Type B pancreatic cell (in vitro differentiated cells): Measurements from ENCODE around the gene PAN3. TPM values are rescaled to one million over a fixed set of nuclear protein-coding genes. Genes with fewer than 3 reads are reported as not detected.

ENCODE experiments used
- DNase-seq: peaks from one replicate; pipeline ENCODE4 v3.0.0; 2021; ENCODE audit warnings: mixed read lengths; ENCODE audit not compliant: unreplicated experiment; ENCODE audit errors: extremely low spot score
- H3K27ac Mint-ChIP-seq: 2 replicates; pipeline ENCODE4 v1.8.0; 2021; ENCODE audit warnings: mild to moderate bottlenecking, mixed read lengths
- H3K27me3 Mint-ChIP-seq: 2 replicates; pipeline ENCODE4 v1.8.0; 2021; ENCODE audit warnings: mixed read lengths
- H3K36me3 Mint-ChIP-seq: 2 replicates; pipeline ENCODE4 v1.8.0; 2021; ENCODE audit warnings: mixed read lengths
- H3K4me1 Mint-ChIP-seq: one replicate; pipeline ENCODE4 v1.8.0; 2021; ENCODE audit warnings: mixed read lengths; ENCODE audit not compliant: unreplicated experiment
- H3K4me3 Mint-ChIP-seq: 2 replicates; pipeline ENCODE4 v1.8.0; 2021; ENCODE audit warnings: mild to moderate bottlenecking, mixed read lengths
- H3K9me3 Mint-ChIP-seq: 2 replicates; pipeline ENCODE4 v1.8.0; 2021; ENCODE audit warnings: mixed read lengths
- total RNA-seq: library from RNA; stranded (reverse); gene quantifications from 2 replicates; pipeline ENCODE4 v1.2.1, GENCODE V29; 2021; ENCODE audit warnings: low replicate concordance
- TF ChIP-seq, protein P1 (sequence below): fragments of 200-600 bp; sonication (generic); conservative IDR thresholded peaks from 2 replicates; pipeline ENCODE4 v1.5.0; 2021; ENCODE audit warnings: antibody characterized with exemption, mild to moderate bottlenecking

The PAN3 gene
- total RNA-seq, 1 donor from 2014 or later, result 37.4 TPM

DNA sequence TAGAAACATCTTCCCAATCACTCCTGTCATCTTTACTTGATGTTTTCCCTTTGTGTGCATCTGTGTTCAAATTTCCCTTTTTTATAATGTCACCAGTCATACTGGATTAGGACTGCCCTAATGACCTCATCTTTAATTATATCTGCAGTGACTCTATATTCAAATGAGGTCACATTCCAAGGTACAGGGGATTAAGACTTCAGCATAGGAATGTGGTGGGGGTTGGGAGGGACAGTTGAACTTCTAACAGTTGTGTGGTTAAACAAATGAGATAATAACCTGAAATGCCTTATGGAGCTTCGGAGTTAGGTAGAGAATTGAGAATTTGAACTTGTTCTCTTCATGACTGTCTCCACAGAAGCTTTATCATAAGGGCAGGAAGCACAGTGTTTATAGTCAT is 23.0 kb downstream of the PAN3 start:
- no peak for DNase-seq
- Mint-ChIP-seq H3K36me3 (peaks cover 16% of the 10 kb centered on the region), H3K4me3 (peak overlapping the region; percentile 5), H3K27ac (peak overlapping the region; percentile 47), H3K9me3 (peaks cover 15% of the 10 kb centered on the region), H3K27me3 (no peaks in the 10 kb centered on the region), H3K4me1 (peaks cover 7% of the 10 kb centered on the region)
- TF ChIP-seq, protein P1, sequence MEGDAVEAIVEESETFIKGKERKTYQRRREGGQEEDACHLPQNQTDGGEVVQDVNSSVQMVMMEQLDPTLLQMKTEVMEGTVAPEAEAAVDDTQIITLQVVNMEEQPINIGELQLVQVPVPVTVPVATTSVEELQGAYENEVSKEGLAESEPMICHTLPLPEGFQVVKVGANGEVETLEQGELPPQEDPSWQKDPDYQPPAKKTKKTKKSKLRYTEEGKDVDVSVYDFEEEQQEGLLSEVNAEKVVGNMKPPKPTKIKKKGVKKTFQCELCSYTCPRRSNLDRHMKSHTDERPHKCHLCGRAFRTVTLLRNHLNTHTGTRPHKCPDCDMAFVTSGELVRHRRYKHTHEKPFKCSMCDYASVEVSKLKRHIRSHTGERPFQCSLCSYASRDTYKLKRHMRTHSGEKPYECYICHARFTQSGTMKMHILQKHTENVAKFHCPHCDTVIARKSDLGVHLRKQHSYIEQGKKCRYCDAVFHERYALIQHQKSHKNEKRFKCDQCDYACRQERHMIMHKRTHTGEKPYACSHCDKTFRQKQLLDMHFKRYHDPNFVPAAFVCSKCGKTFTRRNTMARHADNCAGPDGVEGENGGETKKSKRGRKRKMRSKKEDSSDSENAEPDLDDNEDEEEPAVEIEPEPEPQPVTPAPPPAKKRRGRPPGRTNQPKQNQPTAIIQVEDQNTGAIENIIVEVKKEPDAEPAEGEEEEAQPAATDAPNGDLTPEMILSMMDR, result no peak

- DNase-seq, result no peak
- TF ChIP-seq, protein P1, result no peak
- Mint-ChIP-seq H3K9me3 (no peaks in the 10 kb centered on the region), H3K27me3 (no peaks in the 10 kb centered on the region), H3K4me1 (peaks cover 7% of the 10 kb centered on the region), H3K27ac (no peak overlapping the region), H3K4me3 (no peak overlapping the region), H3K36me3 (peaks cover 6% of the 10 kb centered on the region)
These were observed 25.2 kb downstream of the PAN3 start for GRCh38 chr13:28163587-28163986.

DNA sequence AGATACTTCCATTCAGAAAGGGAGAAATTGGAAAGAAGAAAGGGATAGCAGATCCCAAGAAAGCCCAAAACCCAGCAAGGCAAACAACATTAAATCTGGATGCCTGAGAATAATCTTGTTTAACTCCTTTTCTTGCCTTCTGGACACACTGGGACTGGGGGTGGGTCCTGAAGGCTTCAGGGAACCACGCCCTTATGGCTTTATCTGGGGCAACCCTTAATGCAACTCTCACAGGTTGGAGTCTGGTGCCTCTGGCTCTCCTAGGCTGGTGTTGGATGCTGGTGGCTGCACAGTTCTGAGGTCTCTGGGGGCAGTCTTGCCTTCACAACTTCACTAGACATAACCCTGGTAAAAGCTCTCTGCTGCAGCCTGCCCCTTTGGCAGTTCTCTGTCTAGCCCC is 27.9 kb downstream of the PAN3 start:
- Mint-ChIP-seq H3K27ac (no peak overlapping the region), H3K27me3 (no peaks in the 10 kb centered on the region)

DNA sequence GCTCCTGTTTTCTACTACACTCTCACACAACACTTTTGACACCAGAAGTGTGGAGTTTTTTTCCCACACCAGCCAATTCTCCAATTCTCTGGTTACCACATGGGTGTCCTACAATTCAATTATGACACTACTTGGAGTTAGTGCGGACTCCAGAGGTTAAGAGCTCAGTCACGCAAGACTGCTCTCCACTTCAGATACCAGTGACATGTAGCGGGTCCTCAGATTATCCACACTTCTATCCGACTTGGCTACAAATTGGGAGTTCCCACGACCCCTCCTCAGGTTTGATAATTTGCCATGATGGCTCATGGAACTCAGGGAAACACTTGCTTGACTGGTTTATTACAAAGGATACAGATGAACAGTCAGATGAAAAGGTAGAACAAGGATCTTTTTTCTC is 32.9 kb downstream of the PAN3 start:
- Mint-ChIP-seq H3K4me3 (no peak overlapping the region), H3K27me3 (no peaks in the 10 kb centered on the region), H3K9me3 (no peaks in the 10 kb centered on the region), H3K27ac (no peak overlapping the region), H3K36me3 (peaks cover 12% of the 10 kb centered on the region), H3K4me1 (peaks cover 17% of the 10 kb centered on the region)
- DNase-seq, result no peak
- TF ChIP-seq, protein P1, result no peak

More for the DNA sequence above, 27.9 kb downstream of the PAN3 start:
- H3K4me3 Mint-ChIP-seq, result no peak overlapping the region
- TF ChIP-seq, protein P1, result no peak
- DNase-seq, result no peak
- no peaks in the 10 kb centered on the region for H3K9me3 Mint-ChIP-seq
- peaks cover 9% of the 10 kb centered on the region for H3K36me3 Mint-ChIP-seq
- peaks cover 7% of the 10 kb centered on the region for H3K4me1 Mint-ChIP-seq

DNA sequence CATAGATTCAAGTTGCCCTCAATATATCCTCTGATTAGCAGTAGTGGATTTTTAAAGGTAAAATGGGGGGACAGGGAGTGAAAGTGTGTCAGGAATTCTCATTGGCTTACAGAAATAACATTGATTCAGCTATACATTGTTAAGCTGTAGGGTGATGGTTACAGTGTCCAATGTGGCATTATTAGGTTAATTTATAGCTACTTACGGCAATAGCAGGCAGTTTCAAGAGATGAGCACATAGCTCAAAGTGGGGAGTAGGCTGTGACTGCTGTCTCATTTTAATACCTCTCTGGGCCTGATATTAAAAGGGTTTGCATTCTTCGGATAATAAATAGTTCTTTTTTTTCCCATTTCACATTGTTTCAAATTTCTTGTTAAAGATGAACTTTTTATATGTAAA is 34.6 kb downstream of the PAN3 start:
- no peak overlapping the region for H3K4me3 Mint-ChIP-seq
- peaks cover 15% of the 10 kb centered on the region for H3K36me3 Mint-ChIP-seq
- no peak for DNase-seq
- H3K4me1 Mint-ChIP-seq, result peaks cover 17% of the 10 kb centered on the region
- TF ChIP-seq, protein P1, result no peak
- peak overlapping the region; percentile 21 for H3K27ac Mint-ChIP-seq
- no peaks in the 10 kb centered on the region for H3K9me3 Mint-ChIP-seq
- H3K27me3 Mint-ChIP-seq, result no peaks in the 10 kb centered on the region

- Mint-ChIP-seq H3K4me3 (peak overlapping the region; percentile 43), H3K36me3 (peaks cover 12% of the 10 kb centered on the region), H3K27me3 (no peaks in the 10 kb centered on the region), H3K9me3 (no peaks in the 10 kb centered on the region), H3K4me1 (peaks cover 17% of the 10 kb centered on the region), H3K27ac (peak overlapping the region; percentile 43)
- TF ChIP-seq, protein P1, result no peak
- no peak for DNase-seq
These were observed 35.4 kb downstream of the PAN3 start for GRCh38 chr13:28173793-28174192.
